NK-92 (cell line): ENCODE results near the gene CDKL4.
"Not testable (repeated sequence)": the region's sequence is repeated elsewhere in the genome, so short reads cannot be mapped to it uniquely, and the experiment has no call there.

Experiments used
- DNase-seq: peaks from one replicate; lab custom pipeline; 2025; ENCODE audit not compliant: unreplicated experiment; lab: John Stamatoyannopoulos, UW

Gene CDKL4

DNA sequence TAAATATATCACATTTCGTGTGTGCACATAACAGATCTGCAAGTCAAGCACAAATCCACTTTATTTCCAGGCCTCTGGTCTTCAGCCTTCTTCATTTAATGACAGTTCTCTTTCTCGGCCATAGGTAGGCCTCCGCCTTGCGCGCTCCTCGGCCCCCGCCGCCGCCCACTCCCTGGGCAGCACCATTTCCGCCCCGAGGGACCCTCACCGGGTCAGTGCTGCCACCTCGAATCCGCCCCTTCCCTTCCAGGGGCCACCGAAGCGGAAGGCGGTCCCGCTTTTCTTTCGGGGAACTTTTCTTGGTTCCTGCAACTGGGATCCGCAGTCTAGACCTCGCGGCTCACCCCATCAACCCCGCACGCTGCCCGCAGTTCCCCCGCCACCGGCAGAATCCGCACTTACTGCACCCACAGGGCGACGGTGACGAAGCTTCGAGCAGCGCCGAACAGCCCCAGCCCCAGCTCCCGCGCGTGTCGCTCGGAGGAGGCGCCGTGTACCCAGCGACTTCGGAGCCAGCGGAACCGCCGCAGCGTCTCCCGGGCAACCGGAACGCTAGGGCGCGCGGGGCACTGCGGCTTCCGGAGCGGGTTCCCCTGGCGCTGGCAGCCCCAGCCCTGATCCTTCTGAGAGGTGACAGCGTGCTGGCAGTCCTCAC is at the start of gene CDKL4:
Gene CDKL4, minus strand, starts transcription at position 502 of the 655 bp plus-strand sequence.
- no peak for DNase-seq

- no peak for DNase-seq
Observed at GRCh38 chr2:39290433-39290832, 46.7 kb upstream of the CDKL4 start.

DNA sequence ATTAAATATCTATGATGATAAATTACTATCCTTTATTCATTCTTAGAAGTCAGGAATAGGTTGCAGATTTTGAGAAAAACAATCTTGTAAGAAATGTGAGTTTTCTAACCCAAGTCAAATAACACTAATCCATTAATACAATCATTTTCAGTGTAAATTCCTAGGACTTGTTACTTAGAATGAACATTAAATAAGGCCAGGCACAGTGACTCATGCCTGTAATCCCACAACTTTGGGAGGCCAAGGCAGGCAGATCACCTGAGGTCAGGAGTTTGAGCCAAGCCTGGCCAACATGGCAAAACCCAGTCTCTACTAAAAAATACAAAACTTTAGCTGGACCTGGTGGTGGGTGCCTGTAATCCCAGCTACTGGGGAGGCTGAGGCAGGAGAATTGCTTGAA is 45.8 kb upstream of the CDKL4 start:
- no peak for DNase-seq

DNA sequence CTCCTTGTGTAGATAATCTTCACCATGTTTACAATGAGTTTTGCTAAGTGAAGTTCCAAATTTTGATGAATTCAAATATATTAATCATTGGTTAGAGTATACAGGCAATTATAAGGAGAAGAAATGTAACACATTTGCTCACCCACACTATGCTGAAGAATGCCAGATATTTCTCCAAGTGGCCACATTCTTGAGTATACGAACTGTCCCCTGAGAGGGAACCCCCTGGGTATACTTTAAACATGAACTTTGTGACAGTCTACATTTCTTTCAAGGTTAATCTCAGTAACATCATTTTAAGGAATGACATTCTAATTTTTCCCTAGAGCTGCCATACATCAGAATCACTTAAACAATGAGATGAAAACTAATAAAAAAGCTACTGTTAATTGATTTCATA is 39.8 kb upstream of the CDKL4 start:
- no peak for DNase-seq

DNA sequence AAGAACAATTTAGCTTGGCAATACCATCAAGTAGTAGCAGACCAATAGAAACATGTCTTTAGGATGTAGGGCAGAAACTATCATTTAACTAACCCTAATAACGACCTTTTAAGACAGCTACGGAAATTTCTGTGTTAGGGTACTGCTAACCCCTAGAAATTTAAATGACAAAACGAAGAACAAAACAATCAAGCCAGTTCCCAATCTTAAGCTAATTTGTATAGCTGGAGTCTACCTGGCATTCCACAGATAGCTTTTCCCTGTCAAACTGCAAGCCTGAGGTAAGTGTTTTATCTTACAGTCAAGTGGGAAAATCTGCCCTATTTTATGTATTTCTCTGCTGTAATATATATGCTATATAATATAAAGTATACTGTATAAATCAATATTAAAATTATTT is 37.6 kb upstream of the CDKL4 start:
- DNase-seq = no peak

DNA sequence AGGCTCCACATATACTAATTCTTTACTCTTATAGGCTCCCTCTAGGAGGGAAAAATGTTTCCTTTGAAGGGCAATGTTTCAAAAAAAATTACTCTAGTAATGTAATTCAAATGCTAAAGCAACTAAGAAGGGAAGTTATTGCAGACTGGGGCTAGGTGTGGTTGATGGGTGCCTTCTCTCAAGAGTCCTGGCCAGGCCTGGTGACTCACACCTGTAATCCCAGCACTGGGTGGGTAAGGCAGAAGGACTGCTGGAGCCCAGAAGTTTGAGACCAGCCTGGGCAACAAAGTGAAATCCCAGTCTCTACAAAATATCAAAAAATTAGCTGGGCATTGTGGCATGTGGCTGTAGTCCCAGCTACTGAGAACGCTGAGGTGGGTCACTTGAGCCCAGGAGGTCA is 31.2 kb upstream of the CDKL4 start:
- DNase-seq = no peak

- DNase-seq = no peak
Observed at GRCh38 chr2:39269941-39270340, 26.2 kb upstream of the CDKL4 start.

DNA sequence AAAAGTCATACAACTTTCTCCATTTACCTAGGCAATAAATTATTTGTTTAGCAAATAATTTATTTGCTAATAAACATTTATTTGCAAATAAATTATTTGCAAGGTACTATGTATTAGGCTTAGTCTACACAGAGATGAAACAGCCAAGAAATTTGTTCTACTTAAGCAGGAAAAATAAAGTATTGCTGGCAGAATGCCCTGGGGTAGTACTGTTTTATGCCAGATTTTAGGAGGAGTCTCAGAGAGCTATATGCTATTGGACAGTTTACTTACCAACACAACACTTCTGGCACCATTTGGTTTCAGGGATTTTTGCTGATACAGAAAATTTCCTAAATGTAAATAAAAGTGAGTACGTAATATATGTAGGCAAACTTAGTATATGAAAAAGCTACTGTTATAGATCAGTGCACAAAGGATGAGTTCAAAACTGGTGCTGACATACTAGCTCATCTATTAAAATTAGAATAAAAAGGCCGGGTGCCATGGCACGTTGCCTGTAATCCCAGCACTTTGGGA is 23.2 kb upstream of the CDKL4 start:
- no peak for DNase-seq

DNA sequence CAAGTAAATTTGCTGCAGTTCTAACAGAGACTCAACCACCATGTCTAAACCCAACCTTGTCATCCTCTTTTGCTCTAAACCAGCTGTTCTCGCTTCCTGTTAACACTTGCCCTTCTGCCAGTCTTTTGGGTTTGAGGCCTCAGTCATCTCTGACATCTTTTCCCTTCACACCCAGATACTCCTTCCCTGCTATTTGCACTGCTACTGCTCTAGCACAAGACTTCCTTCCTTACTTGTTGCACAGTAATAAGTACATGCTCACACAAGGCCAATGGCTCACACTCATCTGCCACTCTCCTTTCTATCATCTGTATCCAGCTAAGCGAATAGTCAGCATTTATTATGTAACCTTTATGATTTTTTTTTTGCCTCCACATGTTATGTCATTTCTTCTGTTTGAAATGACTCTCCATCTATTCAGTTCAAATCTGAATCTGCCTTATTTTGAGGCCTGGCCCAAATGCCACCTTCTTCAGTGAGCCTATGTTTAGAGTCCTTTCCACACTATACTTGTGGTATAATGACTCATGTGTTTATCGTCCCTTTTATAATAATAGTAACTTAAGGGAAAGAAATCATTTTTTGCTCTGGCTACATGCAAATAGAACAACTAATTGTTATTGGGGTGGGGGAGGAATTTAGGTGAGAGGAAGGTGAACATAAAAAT is 22.5 kb upstream of the CDKL4 start:
- no peak for DNase-seq

GRCh38 chr2:39265315-39265714 is 21.5 kb upstream of the CDKL4 start:
- DNase-seq = no peak

DNA sequence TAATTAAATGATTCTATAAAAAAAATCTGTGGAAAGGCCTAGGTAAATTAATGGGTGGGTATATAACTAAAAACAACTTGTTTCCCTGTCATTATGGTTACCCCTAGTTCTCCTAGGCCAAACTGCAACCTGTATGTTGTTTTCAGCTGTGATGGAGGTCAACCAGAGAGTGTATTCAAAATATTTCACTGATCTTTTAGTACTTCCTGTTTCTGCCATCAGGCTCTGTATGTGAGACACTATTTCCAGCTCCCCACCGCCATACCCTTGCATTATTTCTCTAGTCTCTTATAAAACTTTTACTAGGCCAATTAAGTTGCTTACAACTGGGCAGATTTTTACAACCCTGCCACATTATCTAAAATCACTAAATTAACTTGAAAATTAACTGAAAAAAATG is 21.0 kb upstream of the CDKL4 start:
- DNase-seq = no peak

DNA sequence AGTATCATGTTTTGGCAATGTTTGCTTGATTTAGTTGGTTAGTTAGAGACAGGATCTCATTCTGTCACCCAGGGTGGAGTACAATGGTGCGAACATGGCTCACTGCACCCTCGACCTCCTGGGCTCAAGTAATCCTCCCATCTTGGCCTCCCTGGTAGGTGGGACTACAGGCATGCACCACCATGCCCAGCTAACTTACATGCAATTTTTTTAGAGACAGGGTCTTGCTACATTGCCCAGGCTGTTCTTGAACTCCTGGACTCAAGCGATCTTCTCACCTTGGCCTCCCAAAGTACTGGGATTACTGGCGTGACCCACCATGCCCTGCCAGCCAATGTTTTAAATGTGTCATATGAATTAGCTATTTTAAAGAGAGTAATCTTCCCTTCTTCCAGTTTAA is 16.3 kb upstream of the CDKL4 start:
- no peak for DNase-seq

- DNase-seq = no peak
Observed at GRCh38 chr2:39256040-39256439, 12.3 kb upstream of the CDKL4 start.

GRCh38 chr2:39252888-39253518 is 9.2 kb upstream of the CDKL4 start:
- no peak for DNase-seq

GRCh38 chr2:39247512-39248043 is 3.8 kb upstream of the CDKL4 start:
- no peak for DNase-seq

DNA sequence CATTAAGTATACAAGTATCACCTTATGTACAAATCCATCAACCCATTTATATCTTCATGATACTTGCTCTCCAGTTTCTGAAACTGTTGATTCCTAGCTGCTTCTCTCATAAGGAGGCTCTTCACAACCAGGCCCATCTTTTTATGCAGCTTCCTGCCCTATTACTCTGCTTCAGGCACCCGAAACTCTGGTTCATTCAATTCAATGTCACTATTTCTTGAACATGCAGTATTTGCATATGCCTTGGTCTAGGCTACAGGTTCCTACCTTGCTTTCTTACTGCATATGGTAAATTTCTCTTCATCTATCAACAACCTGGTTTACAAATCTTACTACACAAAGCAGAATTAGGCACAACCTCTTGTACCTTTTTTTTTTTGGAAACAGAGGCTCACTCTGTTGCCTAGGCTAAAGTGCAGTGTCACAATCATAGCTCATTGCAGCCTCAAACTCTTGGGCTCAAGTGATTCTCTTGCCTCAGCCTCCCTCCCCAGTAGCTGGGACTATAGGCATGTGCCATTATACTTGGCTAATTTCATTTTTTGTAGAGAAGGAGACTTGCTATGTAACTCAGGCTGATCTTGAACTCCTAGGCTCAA is 2.7 kb upstream of the CDKL4 start:
- no peak for DNase-seq

GRCh38 chr2:39244963-39245625 is 1.3 kb upstream of the CDKL4 start:
- not testable (repeated sequence) for DNase-seq

DNA sequence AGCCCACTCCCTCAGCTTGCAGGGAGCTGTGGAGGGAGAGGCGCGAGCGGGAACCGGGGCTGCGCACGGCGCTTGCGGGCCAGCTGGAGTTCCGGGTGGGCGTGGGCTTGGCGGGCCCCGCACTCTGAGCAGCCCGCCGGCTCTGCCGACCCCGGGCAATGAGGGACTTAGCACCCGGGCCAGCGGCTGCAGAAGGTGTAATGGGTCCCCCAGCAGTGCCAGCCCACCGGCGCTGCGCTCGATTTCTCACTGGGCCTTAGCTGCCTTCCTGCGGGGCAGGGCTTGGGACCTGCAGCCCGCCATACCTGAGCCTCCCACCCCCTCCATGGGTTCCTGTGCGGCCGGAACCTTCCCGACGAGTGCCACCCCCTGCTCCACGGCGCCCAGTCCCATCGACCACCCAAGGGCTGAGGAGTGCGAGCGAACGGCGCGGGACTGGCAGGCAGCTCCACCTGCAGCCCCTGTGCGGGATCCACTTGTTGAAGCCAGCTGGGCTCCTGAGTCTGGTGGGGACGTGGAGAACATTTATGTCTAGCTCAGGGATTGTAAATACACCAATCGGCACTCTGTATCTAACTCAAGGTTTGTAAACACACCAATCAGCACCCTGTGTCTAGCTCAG is 582 bp upstream of the CDKL4 start:
- DNase-seq = not testable (repeated sequence)

GRCh38 chr2:39241588-39241987 is 2.2 kb downstream of the CDKL4 start:
- DNase-seq = no peak

GRCh38 chr2:39240758-39241157 is 3.0 kb downstream of the CDKL4 start:
- no peak for DNase-seq

DNA sequence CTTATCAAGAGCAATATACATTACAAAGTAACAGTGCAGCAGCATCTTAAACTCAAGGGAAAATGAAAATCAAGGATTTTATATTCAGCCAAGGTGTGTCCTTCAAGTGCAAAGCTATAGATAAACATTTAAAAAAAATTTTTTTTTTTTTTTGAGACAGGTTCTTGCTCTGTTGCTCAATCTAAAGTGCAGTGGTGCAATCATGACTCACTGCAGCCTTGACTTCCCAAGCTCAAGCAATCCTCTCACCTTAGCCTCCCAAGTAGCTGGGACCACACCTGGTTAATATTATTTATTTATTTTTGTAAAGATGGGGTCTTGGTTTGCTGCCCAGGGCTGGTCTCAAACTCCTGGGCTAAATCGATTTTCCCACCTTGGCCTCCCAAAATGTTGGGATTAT is 9.0 kb downstream of the CDKL4 start:
- no peak for DNase-seq
